BLaER1 (cell line): Measurements from ENCODE around the gene CTRB1.
"Not testable (repeated sequence)": the region's sequence is repeated elsewhere in the genome, so short reads cannot be mapped to it uniquely, and the experiment has no call there.

Experiments
- H3K27ac ChIP-seq: shearing (Covaris generic); formaldehyde crosslinking; 2 replicates; pipeline ENCODE4 v1.8.1; 2022
- H3K27me3 ChIP-seq: shearing (Covaris generic); formaldehyde crosslinking; 2 replicates; pipeline ENCODE4 v1.8.1; 2022
- H3K36me3 ChIP-seq: shearing (Covaris generic); formaldehyde crosslinking; 2 replicates; pipeline ENCODE4 v1.8.1; 2022
- H3K4me1 ChIP-seq: shearing (Covaris generic); formaldehyde crosslinking; 2 replicates; pipeline ENCODE4 v1.8.1; 2022
- H3K4me2 ChIP-seq: shearing (Covaris generic); formaldehyde crosslinking; 2 replicates; pipeline ENCODE4 v1.8.1; 2022
- H3K4me3 ChIP-seq: shearing (Covaris generic); formaldehyde crosslinking; 2 replicates; pipeline ENCODE4 v1.8.1; 2022
- H3K9ac ChIP-seq: shearing (Covaris generic); formaldehyde crosslinking; 2 replicates; pipeline ENCODE4 v1.8.1; 2022
- H3K9me3 ChIP-seq: shearing (Covaris generic); formaldehyde crosslinking; 2 replicates; pipeline ENCODE4 v1.8.1; 2022
- H4K20me1 ChIP-seq: shearing (Covaris generic); formaldehyde crosslinking; 2 replicates; pipeline ENCODE4 v1.8.1; 2022
- Cebpa-rat ChIP-seq: shearing (Covaris generic); IDR thresholded peaks from 2 replicates; pipeline ENCODE4 v1.8.1; 2022

Gene CTRB1

GRCh38 chr16:75266738-75267630 lies 48.2 kb downstream of the CTRB1 start:
- Histone ChIP-seq H3K4me2 (peak overlapping the region; percentile 97), H4K20me1 (peaks cover 45% of the 10 kb centered on the region), H3K27ac (no peak overlapping the region), H3K36me3 (no peaks in the 10 kb centered on the region), H3K27me3 (peaks cover 65% of the 10 kb centered on the region), H3K4me1 (peaks cover 39% of the 10 kb centered on the region), H3K9me3 (no peaks in the 10 kb centered on the region), H3K4me3 (no peak overlapping the region), H3K9ac (no peak overlapping the region)
- no peak for TF ChIP-seq Cebpa-rat

- peaks cover 41% of the 10 kb centered on the region for H4K20me1 ChIP-seq
- no peaks in the 10 kb centered on the region for H3K9me3 ChIP-seq
- no peaks in the 10 kb centered on the region for H3K36me3 ChIP-seq
- peaks cover 57% of the 10 kb centered on the region for H3K27me3 ChIP-seq
- H3K4me3 ChIP-seq = no peak overlapping the region
- H3K4me1 ChIP-seq = peaks cover 47% of the 10 kb centered on the region
- H3K27ac ChIP-seq = no peak overlapping the region
- H3K4me2 ChIP-seq = no peak overlapping the region
- no peak for TF ChIP-seq Cebpa-rat
- no peak overlapping the region for H3K9ac ChIP-seq
Measured at GRCh38 chr16:75267631-75268264, 49.0 kb downstream of the CTRB1 start.

DNA sequence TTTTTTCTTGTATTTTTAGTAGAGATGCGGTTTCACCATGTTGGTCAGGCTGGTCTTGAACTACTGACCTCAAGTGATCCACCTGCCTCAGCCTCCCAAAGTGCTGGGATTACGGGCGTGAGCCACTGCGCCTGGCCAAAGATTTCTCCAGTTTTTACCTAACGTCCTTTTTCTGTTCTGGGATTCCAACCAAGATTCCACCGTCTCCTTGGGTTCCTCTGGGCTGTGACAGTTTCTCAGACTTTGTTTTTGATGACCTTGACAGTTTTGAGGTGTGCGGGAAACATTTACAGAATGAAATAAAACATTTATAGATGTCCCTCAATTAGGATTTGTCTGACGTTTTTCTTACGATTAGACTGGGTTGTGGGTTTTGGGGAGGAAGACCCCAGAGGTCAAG lies 50.6 kb downstream of the CTRB1 start:
- H3K36me3 ChIP-seq, H3K27ac ChIP-seq, H3K4me3 ChIP-seq, H3K4me2 ChIP-seq, H3K9ac ChIP-seq, H3K9me3 ChIP-seq: not testable (repeated sequence)
- H4K20me1 ChIP-seq = peaks cover 25% of the 10 kb centered on the region; the same call in 1 of the 2 replicates
- peaks cover 38% of the 10 kb centered on the region for H3K4me1 ChIP-seq
- peaks cover 41% of the 10 kb centered on the region for H3K27me3 ChIP-seq

DNA sequence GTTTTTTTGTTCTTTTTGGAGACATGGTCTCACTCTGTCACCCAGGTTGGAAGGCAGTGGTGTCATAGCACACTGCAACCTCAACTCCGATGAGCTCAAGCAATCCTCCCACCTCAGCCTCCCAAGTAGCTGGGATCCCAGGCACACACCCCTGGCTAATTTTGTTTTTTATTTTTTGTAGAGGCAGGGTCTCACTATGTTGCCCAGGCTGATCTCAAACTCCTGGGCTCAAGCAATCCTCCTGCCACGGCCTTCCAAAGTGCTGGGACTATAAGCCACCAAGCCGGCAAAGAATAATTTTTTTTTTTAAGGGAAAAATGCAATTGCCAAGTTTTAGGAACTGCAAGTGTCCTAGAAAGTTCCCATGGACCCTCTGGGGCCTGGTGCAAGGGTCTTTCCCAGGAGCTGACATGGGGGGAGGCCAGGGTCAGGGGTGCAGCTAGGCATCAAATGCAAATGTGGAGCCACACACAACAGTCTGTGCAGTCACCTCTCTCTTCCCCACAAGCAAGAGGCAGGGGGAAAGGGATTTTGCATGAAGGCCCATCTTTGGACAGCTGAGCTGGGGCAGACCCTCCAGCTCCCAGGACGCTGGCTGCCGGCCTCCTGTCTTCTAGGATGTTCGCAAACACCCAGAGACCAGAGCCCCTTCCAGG lies 52.8 kb downstream of the CTRB1 start:
- no peak for TF ChIP-seq Cebpa-rat
- no peaks in the 10 kb centered on the region for H3K9me3 ChIP-seq
- H3K4me1 ChIP-seq = peaks cover 23% of the 10 kb centered on the region
- peak overlapping the region; percentile 77 for H3K4me2 ChIP-seq
- no peak overlapping the region for H3K27ac ChIP-seq
- peaks cover 19% of the 10 kb centered on the region for H3K27me3 ChIP-seq
- no peaks in the 10 kb centered on the region for H3K36me3 ChIP-seq
- H3K4me3 ChIP-seq = no peak overlapping the region
- peaks cover 7% of the 10 kb centered on the region; the same call in 1 of the 2 replicates for H4K20me1 ChIP-seq
- H3K9ac ChIP-seq = no peak overlapping the region

GRCh38 chr16:75272097-75272551 lies 53.3 kb downstream of the CTRB1 start:
- Histone ChIP-seq H3K9ac (no peak overlapping the region), H3K4me2 (peak overlapping the region; percentile 77), H4K20me1 (peaks cover 7% of the 10 kb centered on the region; the same call in 1 of the 2 replicates), H3K27ac (no peak overlapping the region), H3K4me1 (peaks cover 20% of the 10 kb centered on the region), H3K4me3 (no peak overlapping the region), H3K9me3 (no peaks in the 10 kb centered on the region), H3K27me3 (peaks cover 13% of the 10 kb centered on the region), H3K36me3 (no peaks in the 10 kb centered on the region)
- TF ChIP-seq Cebpa-rat = no peak

GRCh38 chr16:75272629-75273028 lies 53.8 kb downstream of the CTRB1 start:
- H3K4me3 ChIP-seq, H3K9me3 ChIP-seq, H3K27ac ChIP-seq, H3K36me3 ChIP-seq, H4K20me1 ChIP-seq, H3K27me3 ChIP-seq, H3K9ac ChIP-seq: not testable (repeated sequence)
- Histone ChIP-seq H3K4me2 (peak overlapping the region; percentile 77), H3K4me1 (peaks cover 20% of the 10 kb centered on the region)

GRCh38 chr16:75273054-75273925 lies 54.5 kb downstream of the CTRB1 start:
- no peak for TF ChIP-seq Cebpa-rat
- Histone ChIP-seq H3K27ac (no peak overlapping the region), H3K4me3 (no peak overlapping the region), H3K4me1 (peaks cover 20% of the 10 kb centered on the region), H3K9ac (no peak overlapping the region), H3K4me2 (no peak overlapping the region), H3K36me3 (no peaks in the 10 kb centered on the region), H3K27me3 (peaks cover 1% of the 10 kb centered on the region), H3K9me3 (no peaks in the 10 kb centered on the region), H4K20me1 (peaks cover 7% of the 10 kb centered on the region; the same call in 1 of the 2 replicates)
